Measurements from ENCODE around the gene APBA2.

GRCh38 chr15:28927043-28927442, 41.3 kb downstream of the APBA2 start:
- TF ChIP-seq CTCF (IDR thresholded peaks at IDR 0.05): no peak
- no peak for TF ChIP-seq POLR2AphosphoS5 (IDR thresholded peaks at IDR 0.05; ENCODE audit: insufficient read depth in 1 of 2, low read depth in 1 of 2)
